ENCODE measurements around the gene TMEM94. TPM values are rescaled to one million over a fixed set of nuclear protein-coding genes. Genes with fewer than 3 reads are reported as not detected.

Gene TMEM94
- total RNA-seq, 1 experiment from 2014 or later, result 63.4 TPM

DNA sequence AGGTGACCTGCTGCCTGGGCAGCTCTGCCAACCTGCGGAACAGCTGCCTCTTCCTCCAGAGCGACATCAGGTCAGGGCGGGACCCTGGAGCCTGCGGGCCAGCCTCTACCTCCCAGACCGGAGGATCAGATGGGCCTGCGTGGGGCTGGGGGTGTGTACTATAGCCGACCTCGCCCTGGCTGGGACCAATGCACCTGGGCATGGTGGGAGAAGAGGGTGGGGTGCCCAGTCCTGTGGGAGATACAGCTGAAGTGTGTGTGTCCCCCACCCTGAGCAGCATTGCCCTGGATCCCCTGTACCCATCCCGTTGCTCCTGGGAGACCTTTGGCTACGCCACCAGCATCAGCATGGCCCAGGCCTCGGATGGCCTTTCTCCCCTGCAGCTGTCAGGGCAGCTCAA is 39.6 kb downstream of the TMEM94 start:
- CTCF ChIA-PET, result interaction anchor here (0.5 kb wide), 1 partner anchor 562 kb away, joined by 5 read pairs; no protein-coding TSS in a partner anchor
- intact Hi-C loops (cut with micrococcal nuclease; ENCODE audit: unreplicated experiment), result no loop called here
- Mint-ChIP-seq H3K27ac (ENCODE audit: unreplicated experiment) (no peak overlapping the region), H3K36me3 (ENCODE audit: insufficient read depth, unreplicated experiment) (peaks cover 19% of the 10 kb centered on the region), H3K27me3 (ENCODE audit: unreplicated experiment) (no peaks in the 10 kb centered on the region), H3K4me1 (ENCODE audit: low read depth, unreplicated experiment) (no peaks in the 10 kb centered on the region), H3K9me3 (ENCODE audit: low read depth, unreplicated experiment) (no peaks in the 10 kb centered on the region), H3K4me3 (ENCODE audit: low read depth, unreplicated experiment) (no peak overlapping the region)
- TF ChIP-seq, protein P1, sequence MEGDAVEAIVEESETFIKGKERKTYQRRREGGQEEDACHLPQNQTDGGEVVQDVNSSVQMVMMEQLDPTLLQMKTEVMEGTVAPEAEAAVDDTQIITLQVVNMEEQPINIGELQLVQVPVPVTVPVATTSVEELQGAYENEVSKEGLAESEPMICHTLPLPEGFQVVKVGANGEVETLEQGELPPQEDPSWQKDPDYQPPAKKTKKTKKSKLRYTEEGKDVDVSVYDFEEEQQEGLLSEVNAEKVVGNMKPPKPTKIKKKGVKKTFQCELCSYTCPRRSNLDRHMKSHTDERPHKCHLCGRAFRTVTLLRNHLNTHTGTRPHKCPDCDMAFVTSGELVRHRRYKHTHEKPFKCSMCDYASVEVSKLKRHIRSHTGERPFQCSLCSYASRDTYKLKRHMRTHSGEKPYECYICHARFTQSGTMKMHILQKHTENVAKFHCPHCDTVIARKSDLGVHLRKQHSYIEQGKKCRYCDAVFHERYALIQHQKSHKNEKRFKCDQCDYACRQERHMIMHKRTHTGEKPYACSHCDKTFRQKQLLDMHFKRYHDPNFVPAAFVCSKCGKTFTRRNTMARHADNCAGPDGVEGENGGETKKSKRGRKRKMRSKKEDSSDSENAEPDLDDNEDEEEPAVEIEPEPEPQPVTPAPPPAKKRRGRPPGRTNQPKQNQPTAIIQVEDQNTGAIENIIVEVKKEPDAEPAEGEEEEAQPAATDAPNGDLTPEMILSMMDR (IDR thresholded peaks at IDR 0.05; ENCODE audit: unreplicated experiment), result no peak
- DNase-seq, result no peak
- BruUV-seq (replicated peaks), result no TSS peak

DNA sequence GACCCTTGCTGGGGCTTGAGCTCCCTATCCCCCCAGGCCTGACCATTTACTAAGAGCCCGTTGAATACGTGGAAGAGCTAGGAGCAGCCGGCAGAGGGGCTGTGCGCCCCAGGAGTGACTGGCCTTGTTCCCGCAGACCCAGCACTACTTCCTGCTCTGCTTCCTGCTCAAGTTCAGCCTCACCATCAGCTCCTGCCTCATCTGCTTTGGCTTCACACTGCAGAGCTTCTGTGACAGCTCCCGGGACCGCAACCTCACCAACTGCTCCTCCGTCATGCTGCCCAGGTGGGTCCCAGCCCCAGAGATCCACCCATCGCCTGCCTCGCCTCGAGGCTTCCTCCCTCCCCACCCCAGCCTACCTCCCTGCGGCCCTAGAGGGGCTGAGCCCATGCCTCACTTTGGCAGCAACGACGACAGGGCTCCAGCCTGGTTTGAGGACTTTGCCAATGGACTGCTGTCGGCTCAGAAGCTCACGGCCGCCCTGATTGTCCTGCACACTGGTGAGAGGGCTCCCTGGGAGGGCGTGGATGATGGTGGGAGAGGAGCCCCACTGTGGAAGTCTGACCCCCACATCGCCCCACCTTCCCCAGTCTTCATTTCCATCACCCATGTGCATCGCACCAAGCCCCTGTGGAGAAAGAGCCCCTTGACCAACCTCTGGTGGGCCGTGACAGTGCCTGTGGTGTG is 41.7 kb downstream of the TMEM94 start:
- Mint-ChIP-seq H3K4me1 (ENCODE audit: low read depth, unreplicated experiment) (no peaks in the 10 kb centered on the region), H3K27me3 (ENCODE audit: unreplicated experiment) (no peaks in the 10 kb centered on the region), H3K27ac (ENCODE audit: unreplicated experiment) (no peak overlapping the region), H3K9me3 (ENCODE audit: low read depth, unreplicated experiment) (no peaks in the 10 kb centered on the region), H3K4me3 (ENCODE audit: low read depth, unreplicated experiment) (no peak overlapping the region), H3K36me3 (ENCODE audit: insufficient read depth, unreplicated experiment) (peaks cover 22% of the 10 kb centered on the region)
- intact Hi-C loops (cut with micrococcal nuclease; ENCODE audit: unreplicated experiment), result no loop called here
- TF ChIP-seq, protein P1 (IDR thresholded peaks at IDR 0.05; ENCODE audit: unreplicated experiment), result no peak
- CTCF ChIA-PET, result no interaction called here
- DNase-seq, result no peak
- no TSS peak for BruUV-seq (replicated peaks)

DNA sequence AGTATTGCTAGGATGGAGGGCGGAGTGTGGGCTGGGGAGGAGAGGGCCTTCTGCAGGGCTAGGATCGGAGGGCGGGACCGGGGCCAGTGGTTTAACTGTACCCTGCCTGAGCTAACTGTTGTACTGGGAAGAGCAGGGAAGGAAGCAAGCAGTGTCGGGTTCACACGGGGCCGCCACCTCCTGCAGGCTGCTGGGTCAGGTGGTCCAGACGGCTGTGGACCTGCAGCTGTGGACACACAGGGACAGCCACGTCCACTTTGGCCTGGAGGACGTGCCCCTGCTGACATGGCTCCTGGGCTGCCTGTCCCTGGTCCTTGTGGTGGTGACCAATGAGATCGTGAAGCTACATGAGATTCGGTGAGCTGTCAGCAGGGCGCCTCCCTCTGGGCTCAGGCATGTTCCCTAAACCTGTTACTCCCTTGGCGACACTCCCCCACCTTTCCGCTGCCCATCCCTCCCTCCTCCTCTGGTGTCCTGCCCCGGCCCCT is 42.3 kb downstream of the TMEM94 start:
- intact Hi-C loops (cut with micrococcal nuclease; ENCODE audit: unreplicated experiment), result no loop called here
- Mint-ChIP-seq H3K4me3 (ENCODE audit: low read depth, unreplicated experiment) (no peak overlapping the region), H3K27me3 (ENCODE audit: unreplicated experiment) (no peaks in the 10 kb centered on the region), H3K9me3 (ENCODE audit: low read depth, unreplicated experiment) (no peaks in the 10 kb centered on the region), H3K27ac (ENCODE audit: unreplicated experiment) (no peak overlapping the region), H3K4me1 (ENCODE audit: low read depth, unreplicated experiment) (no peaks in the 10 kb centered on the region), H3K36me3 (ENCODE audit: insufficient read depth, unreplicated experiment) (peaks cover 22% of the 10 kb centered on the region)
- no TSS peak for BruUV-seq (replicated peaks)
- CTCF ChIA-PET, result no interaction called here
- no peak for DNase-seq
- TF ChIP-seq, protein P1 (IDR thresholded peaks at IDR 0.05; ENCODE audit: unreplicated experiment), result no peak

DNA sequence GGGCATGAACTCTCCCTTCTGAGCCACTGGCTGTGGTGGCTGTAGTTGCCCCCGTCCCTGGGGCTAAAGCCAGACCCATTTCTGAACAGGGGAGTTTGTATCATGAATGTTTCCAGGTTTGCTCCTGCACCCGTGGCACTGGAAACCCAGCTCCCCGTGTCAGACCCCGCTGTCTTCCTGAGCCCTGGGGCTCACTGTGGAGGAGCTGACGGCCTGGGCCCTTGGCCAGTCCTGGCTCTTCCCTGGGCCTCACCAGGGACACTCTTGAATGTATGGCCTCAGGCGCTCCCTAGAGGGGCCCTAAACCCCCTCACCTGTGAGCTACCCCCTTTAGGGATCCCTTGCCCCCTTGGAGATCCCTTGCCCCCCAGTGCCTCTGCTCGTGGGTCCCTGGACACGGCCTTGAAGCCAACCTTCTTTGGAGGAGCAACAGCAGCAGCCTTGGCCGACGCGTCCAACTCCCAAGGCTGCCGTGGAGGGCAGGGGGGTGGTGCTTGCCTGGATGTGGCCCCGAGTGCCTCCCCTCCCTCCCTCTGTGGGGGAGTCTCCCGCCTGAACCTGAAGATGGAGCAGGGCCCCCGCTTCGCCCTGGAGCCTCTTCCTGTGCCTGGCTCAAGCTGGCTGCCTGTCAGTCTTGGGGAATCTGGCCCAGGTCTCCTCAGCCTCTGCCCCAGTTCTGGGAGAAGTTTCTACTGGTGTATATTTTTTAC is 43.0 kb downstream of the TMEM94 start:
- intact Hi-C loops (cut with micrococcal nuclease; ENCODE audit: unreplicated experiment), result no loop called here
- Mint-ChIP-seq H3K27ac (ENCODE audit: unreplicated experiment) (no peak overlapping the region), H3K4me3 (ENCODE audit: low read depth, unreplicated experiment) (no peak overlapping the region), H3K9me3 (ENCODE audit: low read depth, unreplicated experiment) (no peaks in the 10 kb centered on the region), H3K27me3 (ENCODE audit: unreplicated experiment) (no peaks in the 10 kb centered on the region), H3K4me1 (ENCODE audit: low read depth, unreplicated experiment) (no peaks in the 10 kb centered on the region), H3K36me3 (ENCODE audit: insufficient read depth, unreplicated experiment) (peaks cover 22% of the 10 kb centered on the region)
- BruUV-seq (replicated peaks), result no TSS peak
- no peak for DNase-seq
- TF ChIP-seq, protein P1 (IDR thresholded peaks at IDR 0.05; ENCODE audit: unreplicated experiment), result no peak
- CTCF ChIA-PET, result no interaction called here
